ENCODE measurements around the gene LBR.

Gene LBR

GRCh38 chr1:225410036-225410435 is 17.8 kb downstream of the LBR start:
- Histone ChIP-seq H3K4me3 (ENCODE audit: low read depth in 1 of 2, low read length in 1 of 2) (no peak overlapping the region), H3K27me3 (no peaks in the 10 kb centered on the region), H3K4me1 (ENCODE audit: control insufficient read depth in 1 of 2, insufficient read depth in 1 of 2, low read depth in 1 of 2, low read length in 1 of 2) (peaks cover 13 to 14% of the 10 kb centered on the region in 2 experiments), H3K36me3 (peaks cover 100% of the 10 kb centered on the region), H3K9me3 (no peaks in the 10 kb centered on the region), H3K27ac (peak overlapping the region; percentile 23)
- TF ChIP-seq CTCF (IDR thresholded peaks at IDR 0.05): no peak

- no peaks in the 10 kb centered on the region for H3K9me3 ChIP-seq
- H3K4me1 ChIP-seq (ENCODE audit: control insufficient read depth in 1 of 2, insufficient read depth in 1 of 2, low read depth in 1 of 2, low read length in 1 of 2): peaks cover 3 to 5% of the 10 kb centered on the region in 2 experiments
- H3K4me3 ChIP-seq (ENCODE audit: low read depth in 1 of 2, low read length in 1 of 2): no peak overlapping the region
- TF ChIP-seq CTCF (IDR thresholded peaks at IDR 0.05): no peak
- H3K27me3 ChIP-seq: no peaks in the 10 kb centered on the region
- peaks cover 100% of the 10 kb centered on the region for H3K36me3 ChIP-seq
- peak overlapping the region; percentile 23 for H3K27ac ChIP-seq
Measured at GRCh38 chr1:225409051-225409450, 18.8 kb downstream of the LBR start.

GRCh38 chr1:225408249-225408648 is 19.6 kb downstream of the LBR start:
- H3K27ac ChIP-seq: peak overlapping the region; percentile 34
- no peak overlapping the region for H3K4me3 ChIP-seq (ENCODE audit: low read depth in 1 of 2, low read length in 1 of 2)
- no peaks in the 10 kb centered on the region for H3K4me1 ChIP-seq (ENCODE audit: control insufficient read depth in 1 of 2, insufficient read depth in 1 of 2, low read depth in 1 of 2, low read length in 1 of 2)
- no peaks in the 10 kb centered on the region for H3K9me3 ChIP-seq
- peaks cover 100% of the 10 kb centered on the region for H3K36me3 ChIP-seq
- no peaks in the 10 kb centered on the region for H3K27me3 ChIP-seq
- no peak for TF ChIP-seq CTCF (IDR thresholded peaks at IDR 0.05)

- H3K9me3 ChIP-seq: no peaks in the 10 kb centered on the region
- no peaks in the 10 kb centered on the region for H3K27me3 ChIP-seq
- no peak overlapping the region for H3K4me3 ChIP-seq (ENCODE audit: low read depth in 1 of 2, low read length in 1 of 2)
- no peak for TF ChIP-seq CTCF (IDR thresholded peaks at IDR 0.05)
- peak overlapping the region; percentile 41 for H3K27ac ChIP-seq
- H3K36me3 ChIP-seq: peaks cover 100% of the 10 kb centered on the region
- no peaks in the 10 kb centered on the region for H3K4me1 ChIP-seq (ENCODE audit: control insufficient read depth in 1 of 2, insufficient read depth in 1 of 2, low read depth in 1 of 2, low read length in 1 of 2)
Measured at GRCh38 chr1:225407755-225408154, 20.1 kb downstream of the LBR start.

GRCh38 chr1:225406976-225407725 is 20.7 kb downstream of the LBR start:
- TF ChIP-seq CTCF (IDR thresholded peaks at IDR 0.05): no peak
- peaks cover 100% of the 10 kb centered on the region for H3K36me3 ChIP-seq
- peak overlapping the region; percentile 41 for H3K27ac ChIP-seq
- H3K4me3 ChIP-seq (ENCODE audit: low read depth in 1 of 2, low read length in 1 of 2): no peak overlapping the region
- H3K27me3 ChIP-seq: no peaks in the 10 kb centered on the region
- no peaks in the 10 kb centered on the region for H3K4me1 ChIP-seq (ENCODE audit: control insufficient read depth in 1 of 2, insufficient read depth in 1 of 2, low read depth in 1 of 2, low read length in 1 of 2)
- H3K9me3 ChIP-seq: no peaks in the 10 kb centered on the region
